ENCODE results near the gene CEMIP2.

CEMIP2 gene

DNA sequence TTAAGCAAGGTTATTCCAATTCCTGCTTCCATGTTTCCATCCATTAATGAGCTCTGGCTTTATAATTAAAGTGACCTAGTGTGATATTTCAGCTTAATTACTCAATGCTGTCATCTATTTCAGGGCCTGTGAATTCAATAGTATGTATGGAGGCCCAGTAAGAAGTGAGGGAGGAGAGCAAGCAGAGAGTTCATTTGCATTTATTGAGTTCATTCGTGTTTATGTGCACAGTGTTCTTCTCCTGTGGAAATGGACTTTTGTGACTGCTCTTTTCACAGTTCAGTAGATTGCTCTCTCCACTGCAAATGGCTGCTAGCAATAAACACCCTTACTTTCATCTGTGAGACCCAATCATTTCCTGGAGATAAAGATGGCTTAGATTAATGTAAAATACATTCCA lies 130.9 kb downstream of the CEMIP2 start:
- DNase-seq = no peak

DNA sequence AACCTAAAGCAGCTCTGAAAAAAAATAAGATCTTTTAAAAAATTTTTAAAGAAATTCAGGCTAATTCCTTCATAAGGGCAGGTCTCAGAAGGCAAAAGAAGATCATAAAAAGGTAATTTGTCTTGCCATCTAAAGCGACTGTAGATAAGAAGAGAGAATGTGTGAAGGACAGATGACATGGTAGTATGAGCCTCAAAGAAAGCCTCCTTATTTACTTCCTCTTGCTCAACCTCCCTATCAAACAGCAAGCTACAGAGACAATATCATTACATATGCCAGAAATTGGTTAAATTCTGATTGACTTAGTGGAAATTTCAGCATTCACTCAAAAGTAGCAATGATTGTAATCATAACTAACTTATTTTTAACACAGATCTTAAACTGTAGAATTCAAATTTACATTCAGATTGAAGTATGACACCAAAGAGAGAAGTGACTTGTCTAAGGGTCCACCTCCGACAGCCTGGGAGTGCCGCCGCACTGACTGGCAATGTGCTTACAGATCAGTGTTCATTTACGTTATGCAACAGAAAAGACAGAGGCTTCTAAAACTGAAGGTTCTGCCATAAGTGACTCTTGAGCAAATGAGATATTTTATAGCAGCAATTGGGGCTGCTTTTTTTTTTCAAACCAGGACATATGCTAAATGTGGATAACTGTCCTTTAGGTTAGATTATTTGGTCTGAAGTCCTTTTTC lies 132.0 kb downstream of the CEMIP2 start:
- no peak for DNase-seq

DNA sequence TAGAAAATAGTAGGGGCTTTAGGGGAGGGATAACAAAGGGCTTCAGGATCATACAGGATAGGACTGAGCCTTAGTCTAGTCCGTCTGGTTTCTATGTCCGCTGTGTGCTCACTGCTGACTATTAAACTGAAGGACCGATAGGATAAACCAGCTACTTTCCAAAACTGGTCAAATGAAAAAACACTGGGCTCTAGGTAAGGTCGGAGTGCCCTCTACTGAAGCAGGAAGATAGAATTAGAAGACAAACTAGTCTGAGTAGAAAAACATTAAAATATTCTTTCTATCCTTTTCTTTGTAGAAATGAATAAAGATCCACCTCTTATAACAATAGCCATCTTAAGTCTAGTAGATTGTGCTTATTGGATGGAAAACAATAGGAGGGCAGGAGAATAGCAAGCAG lies 133.6 kb downstream of the CEMIP2 start:
- no peak for DNase-seq
